PC-3 (cell line): ENCODE measurements around the gene CDC37L1.

Experiments used
- EZH2 ChIP-seq: fragments of 300-600 bp; sonication (generic); IDR thresholded peaks from one replicate; pipeline ENCODE4 v1.6.1; 2017; ENCODE audit warnings: antibody characterized with exemption, mild to moderate bottlenecking, low read length; ENCODE audit not compliant: unreplicated experiment
- EZH2phosphoT487 ChIP-seq: fragments of 300-600 bp; sonication (generic); IDR thresholded peaks from 2 replicates; pipeline ENCODE4 v1.6.1; 2018; ENCODE audit warnings: mild to moderate bottlenecking, antibody characterized with exemption, low read length, borderline replicate concordance
- TF ChIP-seq, protein P1 (sequence below): fragments of 300-600 bp; sonication (generic); conservative IDR thresholded peaks from 2 replicates; pipeline ENCODE4 v1.5.1; 2017; ENCODE audit warnings: antibody characterized with exemption, low read depth, mild to moderate bottlenecking, low read length

DNA sequence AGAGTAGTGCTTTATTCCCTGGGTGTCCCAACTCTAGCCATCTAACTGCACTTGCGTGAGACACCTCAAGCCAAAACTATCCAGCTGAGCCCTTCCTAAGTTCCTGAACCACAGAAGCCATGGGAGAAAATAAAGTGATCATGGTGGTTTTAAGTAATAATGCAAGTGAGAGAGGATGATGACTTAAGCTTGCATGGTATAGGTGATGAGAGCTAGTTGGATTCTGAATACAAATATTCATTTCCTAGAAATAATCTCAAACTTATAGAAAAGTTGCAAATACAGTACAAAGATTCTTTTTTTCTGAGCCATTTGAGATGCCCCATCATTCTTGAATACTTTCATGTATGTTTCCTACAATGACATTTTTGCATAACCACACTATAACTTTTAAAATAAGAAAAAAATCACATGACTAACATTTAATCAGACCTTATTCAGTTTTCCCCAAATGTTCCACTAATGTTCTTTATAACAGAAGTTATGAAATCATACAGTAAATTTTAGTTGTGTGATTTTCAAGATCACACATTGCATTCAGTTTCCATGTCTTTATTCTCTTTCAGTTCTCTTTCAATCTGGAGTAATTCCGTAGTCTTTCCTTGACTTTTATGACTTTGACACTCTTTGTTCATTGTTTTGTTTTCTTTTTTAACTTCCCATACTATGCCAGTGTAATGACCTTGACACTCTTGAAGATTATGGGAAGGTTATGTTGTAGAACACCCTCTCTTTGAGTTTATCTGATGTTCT lies 67.1 kb downstream of the CDC37L1 start:
- TF ChIP-seq EZH2 = no peak
- TF ChIP-seq EZH2phosphoT487 = no peak
- TF ChIP-seq, protein P1, sequence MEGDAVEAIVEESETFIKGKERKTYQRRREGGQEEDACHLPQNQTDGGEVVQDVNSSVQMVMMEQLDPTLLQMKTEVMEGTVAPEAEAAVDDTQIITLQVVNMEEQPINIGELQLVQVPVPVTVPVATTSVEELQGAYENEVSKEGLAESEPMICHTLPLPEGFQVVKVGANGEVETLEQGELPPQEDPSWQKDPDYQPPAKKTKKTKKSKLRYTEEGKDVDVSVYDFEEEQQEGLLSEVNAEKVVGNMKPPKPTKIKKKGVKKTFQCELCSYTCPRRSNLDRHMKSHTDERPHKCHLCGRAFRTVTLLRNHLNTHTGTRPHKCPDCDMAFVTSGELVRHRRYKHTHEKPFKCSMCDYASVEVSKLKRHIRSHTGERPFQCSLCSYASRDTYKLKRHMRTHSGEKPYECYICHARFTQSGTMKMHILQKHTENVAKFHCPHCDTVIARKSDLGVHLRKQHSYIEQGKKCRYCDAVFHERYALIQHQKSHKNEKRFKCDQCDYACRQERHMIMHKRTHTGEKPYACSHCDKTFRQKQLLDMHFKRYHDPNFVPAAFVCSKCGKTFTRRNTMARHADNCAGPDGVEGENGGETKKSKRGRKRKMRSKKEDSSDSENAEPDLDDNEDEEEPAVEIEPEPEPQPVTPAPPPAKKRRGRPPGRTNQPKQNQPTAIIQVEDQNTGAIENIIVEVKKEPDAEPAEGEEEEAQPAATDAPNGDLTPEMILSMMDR = no peak
